GM23338 (cell line): ENCODE data around the gene GCH1. TPM values are rescaled to one million over a fixed set of nuclear protein-coding genes. Genes with fewer than 3 reads are reported as not detected.

Experiments
- ATAC-seq: fragments of 200-7000 bp; cut with Tn5 transposase; 3 replicates; pipeline ENCODE4 v1.9.1; 2020
- DNase-seq: peaks from one replicate; pipeline ENCODE4 v3.0.0-alpha.2; 2015; ENCODE audit warnings: low spot score
- H2AFZ ChIP-seq: fragments of 200-600 bp; sonication (generic); 2 replicates; pipeline ENCODE4 v1.8.0; 2016; ENCODE audit warnings: antibody characterized with exemption, mild to moderate bottlenecking, moderate library complexity
- H3F3A ChIP-seq: fragments of 200-600 bp; sonication (generic); replicated peaks from 2 replicates; pipeline ENCODE4 v1.8.0; 2017; ENCODE audit warnings: antibody characterized with exemption, mixed run types, low read depth
- H3K27ac ChIP-seq: fragments of 200-600 bp; sonication (generic); 2 replicates; pipeline ENCODE4 v1.6.1; 2016; ENCODE audit warnings: low read depth
- H3K27me3 ChIP-seq: fragments of 200-600 bp; sonication (generic); 2 replicates; pipeline ENCODE4 v1.8.0; 2016; ENCODE audit warnings: mild to moderate bottlenecking, mixed run types, moderate library complexity; ENCODE audit not compliant: insufficient read depth
- H3K36me3 ChIP-seq: fragments of 200-600 bp; sonication (generic); 2 replicates; pipeline ENCODE4 v1.8.0; 2016; ENCODE audit warnings: mild to moderate bottlenecking; ENCODE audit not compliant: insufficient read depth
- H3K4me1 ChIP-seq: fragments of 200-600 bp; sonication (generic); 2 replicates; pipeline ENCODE4 v1.8.0; 2016; ENCODE audit warnings: mild to moderate bottlenecking, moderate library complexity; ENCODE audit not compliant: insufficient read depth
- H3K4me2 ChIP-seq: fragments of 200-600 bp; sonication (generic); 2 replicates; pipeline ENCODE4 v1.7.1; 2017; ENCODE audit warnings: mixed run types
- H3K4me3 ChIP-seq: fragments of 200-600 bp; sonication (generic); 2 replicates; pipeline ENCODE4 v1.6.1; 2016; ENCODE audit warnings: mixed run types
- H3K79me2 ChIP-seq: fragments of 200-600 bp; sonication (generic); replicated peaks from 2 replicates; pipeline ENCODE4 v1.8.0; 2017; ENCODE audit warnings: mild to moderate bottlenecking; ENCODE audit not compliant: insufficient read depth
- H3K9me2 ChIP-seq: fragments of 200-600 bp; sonication (generic); 2 replicates; pipeline ENCODE4 v1.8.0; 2017; ENCODE audit not compliant: insufficient read depth
- H4K20me1 ChIP-seq: fragments of 200-600 bp; sonication (generic); replicated peaks from 2 replicates; pipeline ENCODE4 v1.8.0; 2017; ENCODE audit warnings: mild to moderate bottlenecking; ENCODE audit not compliant: insufficient read depth
- H3K27ac Mint-ChIP-seq: 2 replicates; pipeline ENCODE4 v1.8.0; 2020; ENCODE audit warnings: inconsistent platforms, mild to moderate bottlenecking, moderate library complexity, mixed read lengths
- H3K27me3 Mint-ChIP-seq: 3 replicates; pipeline ENCODE4 v1.8.0; 2022; ENCODE audit warnings: low read depth, mild to moderate bottlenecking, moderate library complexity, mixed read lengths, inconsistent platforms; ENCODE audit not compliant: insufficient read depth, poor library complexity
- H3K36me3 Mint-ChIP-seq: 3 replicates; pipeline ENCODE4 v1.8.0; 2021; ENCODE audit warnings: low read depth, mild to moderate bottlenecking, inconsistent platforms, moderate library complexity, mixed read lengths
- H3K4me1 Mint-ChIP-seq: 3 replicates; pipeline ENCODE4 v1.8.0; 2020; ENCODE audit warnings: mild to moderate bottlenecking, inconsistent platforms, mixed read lengths
- H3K4me3 Mint-ChIP-seq: 3 replicates; pipeline ENCODE4 v1.8.0; 2021; ENCODE audit warnings: moderate library complexity, mild to moderate bottlenecking, inconsistent platforms, mixed read lengths
- H3K9me3 Mint-ChIP-seq: 3 replicates; pipeline ENCODE4 v1.8.0; 2020; ENCODE audit warnings: moderate library complexity, mild to moderate bottlenecking, inconsistent platforms, mixed read lengths
- CREB1 ChIP-seq: fragments of 250-450 bp; sonication (Bioruptor Pico); IDR thresholded peaks from 2 replicates; pipeline ENCODE4 v1.5.0; 2020; ENCODE audit warnings: low read depth, mild to moderate bottlenecking, moderate library complexity
- CTCF ChIP-seq, 2 experiments: fragments of 200-600 bp in 1 of 2; sonication (generic) in 1 of 2; conservative IDR thresholded peaks; 2 replicates each; pipeline versions ENCODE4 v1.5.1 to v1.6.1; 2016 to 2017; ENCODE audit warnings: antibody characterized with exemption in 2 of 2, low read depth in 2 of 2, mild to moderate bottlenecking in 2 of 2, moderate library complexity in 1 of 2
- JUNB ChIP-seq: IDR thresholded peaks from one replicate; pipeline ENCODE4 v1.6.1; 2016; ENCODE audit warnings: antibody characterized with exemption; ENCODE audit not compliant: unreplicated experiment
- NANOG ChIP-seq: IDR thresholded peaks from 2 replicates; pipeline ENCODE4 v1.6.1; 2016; ENCODE audit warnings: antibody characterized with exemption, borderline replicate concordance
- POLR2AphosphoS5 ChIP-seq: IDR thresholded peaks from 2 replicates; pipeline ENCODE4 v1.6.1; 2016; ENCODE audit warnings: antibody characterized with exemption, low read depth
- REST ChIP-seq: IDR thresholded peaks from one replicate; pipeline ENCODE4 v1.6.1; 2018; ENCODE audit warnings: antibody characterized with exemption; ENCODE audit not compliant: unreplicated experiment
- ZNF114 ChIP-seq: fragments of 250-450 bp; sonication (Bioruptor Pico); IDR thresholded peaks from 2 replicates; pipeline ENCODE4 v1.5.0; 2020; ENCODE audit warnings: mild to moderate bottlenecking, moderate library complexity
- ZNF462 ChIP-seq: fragments of 250-450 bp; sonication (Bioruptor Pico); IDR thresholded peaks from 2 replicates; pipeline ENCODE4 v1.5.0; 2020; ENCODE audit warnings: mild to moderate bottlenecking, moderate library complexity
- polyA plus RNA-seq: library from polyadenylated mRNA; unstranded; fragments of >200 nt; fragmentation: Nextera tagmentation; extraction: Ambion mirVana; gene quantifications from 2 replicates; pipeline ENCODE4 v1.2.1, GENCODE V29; 2016
- total RNA-seq: library from RNA; depleted of rRNA; stranded (reverse); fragments of >200 nt; shearing (Covaris generic); gene quantifications from 2 replicates; pipeline ENCODE4 v1.2.3, GENCODE V29; 2014

The GCH1 gene
- total and polyA plus RNA-seq, 2 experiments from 2014 or later: 8.7 to 15.0 TPM

- H3K4me1 Mint-ChIP-seq: peaks cover 3% of the 10 kb centered on the region; the same call in 1 of the 3 replicates
- H3K79me2 ChIP-seq: no peaks in the 10 kb centered on the region
- no peaks in the 10 kb centered on the region for H3K36me3 ChIP-seq
- TF ChIP-seq NANOG: no peak
- no peak for TF ChIP-seq CREB1 (CRISPR knock-in tag)
- no peak for TF ChIP-seq ZNF114 (CRISPR knock-in tag)
- DNase-seq: no peak
- no peak overlapping the region for H3K4me3 Mint-ChIP-seq
- no peaks in the 10 kb centered on the region for H3K9me3 Mint-ChIP-seq
- no peaks in the 10 kb centered on the region for H3K9me2 ChIP-seq
- no peaks in the 10 kb centered on the region for H3K27me3 ChIP-seq
- peak overlapping the region; percentile 52; the same call in 1 of the 2 replicates for H2AFZ ChIP-seq
- peaks cover 9% of the 10 kb centered on the region for H3K27me3 Mint-ChIP-seq
- no peak overlapping the region for H3K4me3 ChIP-seq
- no peak overlapping the region for H3K4me2 ChIP-seq
- H3K27ac ChIP-seq: no peak overlapping the region
- H3F3A ChIP-seq: no peaks in the 10 kb centered on the region
- no peaks in the 10 kb centered on the region for H4K20me1 ChIP-seq
- H3K27ac Mint-ChIP-seq: no peak overlapping the region
- no peaks in the 10 kb centered on the region for H3K36me3 Mint-ChIP-seq
- ATAC-seq: no peak
- no peaks in the 10 kb centered on the region for H3K4me1 ChIP-seq
Measured at GRCh38 chr14:54818201-54819133, 84.2 kb downstream of the GCH1 start.

GRCh38 chr14:54817506-54817905, 85.1 kb downstream of the GCH1 start:
- DNase-seq (no peak), ATAC-seq (no peak)
- no peak overlapping the region for H3K4me3 Mint-ChIP-seq
- Histone ChIP-seq H3K4me3 (no peak overlapping the region), H3K4me1 (no peaks in the 10 kb centered on the region), H3F3A (no peaks in the 10 kb centered on the region), H2AFZ (peak overlapping the region; percentile 52; the same call in 1 of the 2 replicates), H3K27ac (no peak overlapping the region), H3K9me2 (no peaks in the 10 kb centered on the region), H3K79me2 (no peaks in the 10 kb centered on the region), H4K20me1 (no peaks in the 10 kb centered on the region), H3K4me2 (no peak overlapping the region), H3K27me3 (no peaks in the 10 kb centered on the region), H3K36me3 (no peaks in the 10 kb centered on the region)
- no peaks in the 10 kb centered on the region for H3K9me3 Mint-ChIP-seq
- H3K4me1 Mint-ChIP-seq: peaks cover 3% of the 10 kb centered on the region; the same call in 1 of the 3 replicates
- no peak overlapping the region for H3K27ac Mint-ChIP-seq
- H3K36me3 Mint-ChIP-seq: no peaks in the 10 kb centered on the region
- peaks cover 9% of the 10 kb centered on the region for H3K27me3 Mint-ChIP-seq
- TF ChIP-seq ZNF462 (CRISPR knock-in tag) (no peak), ZNF114 (CRISPR knock-in tag) (no peak), JUNB (no peak), REST (no peak), POLR2AphosphoS5 (no peak), CTCF (conservative IDR thresholded peaks at IDR 0.05; ENCODE audit: low read depth in 2 of 2) (no peak)
